Endothelial cell (in vitro differentiated cells): Measurements from ENCODE around the gene PTPRD. TPM values are rescaled to one million over a fixed set of nuclear protein-coding genes. Genes with fewer than 3 reads are reported as not detected.

Experiments used
- DNase-seq: peaks from one replicate; pipeline ENCODE4 v3.0.0; 2021; ENCODE audit warnings: low spot score
- H3K27ac Mint-ChIP-seq: one replicate; pipeline ENCODE4 v1.8.0; 2021; ENCODE audit warnings: mixed read lengths, inconsistent platforms; ENCODE audit not compliant: unreplicated experiment
- H3K27me3 Mint-ChIP-seq: one replicate; pipeline ENCODE4 v1.8.0; 2021; ENCODE audit warnings: mild to moderate bottlenecking, moderate library complexity, mixed read lengths, inconsistent platforms; ENCODE audit not compliant: unreplicated experiment
- H3K36me3 Mint-ChIP-seq: one replicate; pipeline ENCODE4 v1.8.0; 2021; ENCODE audit warnings: mild to moderate bottlenecking, low read depth, mixed read lengths, inconsistent platforms; ENCODE audit not compliant: unreplicated experiment
- H3K4me1 Mint-ChIP-seq: one replicate; pipeline ENCODE4 v1.8.0; 2021; ENCODE audit warnings: mild to moderate bottlenecking, mixed read lengths, inconsistent platforms; ENCODE audit not compliant: unreplicated experiment
- H3K4me3 Mint-ChIP-seq: one replicate; pipeline ENCODE4 v1.8.0; 2021; ENCODE audit warnings: mild to moderate bottlenecking, mixed read lengths, inconsistent platforms; ENCODE audit not compliant: unreplicated experiment
- H3K9me3 Mint-ChIP-seq: one replicate; pipeline ENCODE4 v1.8.0; 2021; ENCODE audit warnings: mixed read lengths, inconsistent platforms; ENCODE audit not compliant: unreplicated experiment
- CTCF ChIP-seq: fragments of 200-600 bp; sonication (generic); IDR thresholded peaks from one replicate; pipeline ENCODE4 v1.5.0; 2021; ENCODE audit warnings: antibody characterized with exemption; ENCODE audit not compliant: unreplicated experiment
- total RNA-seq: library from RNA; stranded (reverse); fragmentation: NEBNext Ultra II Directional; extraction: Animal tissue kit (Norgen Biotek cat#: 25700); gene quantifications from one replicate; pipeline ENCODE4 v1.2.1, GENCODE V29; 2021; ENCODE audit not compliant: unreplicated experiment

The PTPRD gene
- total RNA-seq, 1 donor from 2014 or later: 47.8 TPM

- H3K27ac Mint-ChIP-seq: no peak overlapping the region
Measured at GRCh38 chr9:8779478-8779877, 1833.3 kb downstream of the PTPRD start.

GRCh38 chr9:8778356-8778755 is 1834.4 kb downstream of the PTPRD start:
- no peaks in the 10 kb centered on the region for H3K27me3 Mint-ChIP-seq
- H3K4me3 Mint-ChIP-seq: no peak overlapping the region
- H3K36me3 Mint-ChIP-seq: no peaks in the 10 kb centered on the region
- no peaks in the 10 kb centered on the region for H3K4me1 Mint-ChIP-seq
- no peak overlapping the region for H3K27ac Mint-ChIP-seq
- H3K9me3 Mint-ChIP-seq: no peaks in the 10 kb centered on the region
- TF ChIP-seq CTCF: no peak
- DNase-seq: no peak

More at GRCh38 chr9:8779478-8779877, 1833.3 kb downstream of the PTPRD start:
- no peak overlapping the region for H3K4me3 Mint-ChIP-seq
- no peaks in the 10 kb centered on the region for H3K36me3 Mint-ChIP-seq
- no peaks in the 10 kb centered on the region for H3K27me3 Mint-ChIP-seq
- no peak for TF ChIP-seq CTCF
- H3K9me3 Mint-ChIP-seq: no peaks in the 10 kb centered on the region
- no peak for DNase-seq
- no peaks in the 10 kb centered on the region for H3K4me1 Mint-ChIP-seq

GRCh38 chr9:8772302-8772701 is 1840.5 kb downstream of the PTPRD start:
- no peak overlapping the region for H3K4me3 Mint-ChIP-seq
- H3K9me3 Mint-ChIP-seq: no peaks in the 10 kb centered on the region
- DNase-seq: no peak
- H3K4me1 Mint-ChIP-seq: no peaks in the 10 kb centered on the region
- H3K27me3 Mint-ChIP-seq: no peaks in the 10 kb centered on the region
- no peak for TF ChIP-seq CTCF
- H3K36me3 Mint-ChIP-seq: no peaks in the 10 kb centered on the region
- H3K27ac Mint-ChIP-seq: no peak overlapping the region

- no peaks in the 10 kb centered on the region for H3K9me3 Mint-ChIP-seq
- H3K36me3 Mint-ChIP-seq: no peaks in the 10 kb centered on the region
- H3K4me1 Mint-ChIP-seq: no peaks in the 10 kb centered on the region
- H3K27me3 Mint-ChIP-seq: no peaks in the 10 kb centered on the region
- no peak for TF ChIP-seq CTCF
- no peak overlapping the region for H3K4me3 Mint-ChIP-seq
- H3K27ac Mint-ChIP-seq: no peak overlapping the region
- DNase-seq: no peak
Measured at GRCh38 chr9:8769153-8769552, 1843.6 kb downstream of the PTPRD start.

- no peaks in the 10 kb centered on the region for H3K36me3 Mint-ChIP-seq
- no peak overlapping the region for H3K27ac Mint-ChIP-seq
- no peaks in the 10 kb centered on the region for H3K4me1 Mint-ChIP-seq
- no peaks in the 10 kb centered on the region for H3K27me3 Mint-ChIP-seq
- no peak for DNase-seq
- no peaks in the 10 kb centered on the region for H3K9me3 Mint-ChIP-seq
- H3K4me3 Mint-ChIP-seq: no peak overlapping the region
- TF ChIP-seq CTCF: no peak
Measured at GRCh38 chr9:8766096-8766495, 1846.7 kb downstream of the PTPRD start.
